ENCODE data around the gene NEK11. TPM values are rescaled to one million over a fixed set of nuclear protein-coding genes. Genes with fewer than 3 reads are reported as not detected.

Gene NEK11
- total and polyA plus RNA-seq, 2 experiments from 2014 or later: 1.7 to 2.0 TPM

- Histone ChIP-seq H3K27ac (no peak overlapping the region), H3K27me3 (no peaks in the 10 kb centered on the region), H3K9me3 (ENCODE audit: low read depth) (no peaks in the 10 kb centered on the region), H3K36me3 (no peaks in the 10 kb centered on the region), H3K4me1 (ENCODE audit: low read depth) (no peaks in the 10 kb centered on the region), H3K4me3 (no peak overlapping the region)
- DNase-seq (ENCODE audit: low read depth in 1 of 2, low spot score in 1 of 2): no peak
- TF ChIP-seq CTCF (IDR thresholded peaks at IDR 0.05; ENCODE audit: low read depth, low read length): no peak
These were observed 152.2 kb downstream of the NEK11 start for GRCh38 chr3:131178710-131179375.

GRCh38 chr3:131192701-131193100, 166.0 kb downstream of the NEK11 start:
- Histone ChIP-seq H3K27me3 (no peaks in the 10 kb centered on the region), H3K4me3 (no peak overlapping the region), H3K36me3 (no peaks in the 10 kb centered on the region), H3K4me1 (ENCODE audit: low read depth) (no peaks in the 10 kb centered on the region), H3K27ac (no peak overlapping the region), H3K9me3 (ENCODE audit: low read depth) (no peaks in the 10 kb centered on the region)
- TF ChIP-seq CTCF (IDR thresholded peaks at IDR 0.05; ENCODE audit: low read depth, low read length): no peak
- DNase-seq (ENCODE audit: low read depth in 1 of 2, low spot score in 1 of 2): peak in 1 of 2 donors; percentile 12

- DNase-seq (ENCODE audit: low read depth in 1 of 2, low spot score in 1 of 2): no peak
- no peak overlapping the region for H3K27ac ChIP-seq
- no peak overlapping the region for H3K4me3 ChIP-seq
- no peaks in the 10 kb centered on the region for H3K36me3 ChIP-seq
- no peaks in the 10 kb centered on the region for H3K27me3 ChIP-seq
- no peak for TF ChIP-seq CTCF (IDR thresholded peaks at IDR 0.05; ENCODE audit: low read depth, low read length)
- no peaks in the 10 kb centered on the region for H3K9me3 ChIP-seq (ENCODE audit: low read depth)
- H3K4me1 ChIP-seq (ENCODE audit: low read depth): no peaks in the 10 kb centered on the region
These were observed 167.1 kb downstream of the NEK11 start for GRCh38 chr3:131193641-131194238.

- Histone ChIP-seq H3K27me3 (no peaks in the 10 kb centered on the region), H3K36me3 (no peaks in the 10 kb centered on the region), H3K27ac (no peak overlapping the region), H3K4me1 (ENCODE audit: low read depth) (no peaks in the 10 kb centered on the region), H3K4me3 (no peak overlapping the region), H3K9me3 (ENCODE audit: low read depth) (no peaks in the 10 kb centered on the region)
- TF ChIP-seq CTCF (IDR thresholded peaks at IDR 0.05; ENCODE audit: low read depth, low read length): no peak
- no peak for DNase-seq (ENCODE audit: low read depth in 1 of 2, low spot score in 1 of 2)
These were observed 168.1 kb downstream of the NEK11 start for GRCh38 chr3:131194816-131195215.

GRCh38 chr3:131200636-131201199, 174.0 kb downstream of the NEK11 start:
- TF ChIP-seq CTCF (IDR thresholded peaks at IDR 0.05; ENCODE audit: low read depth, low read length): no peak
- no peak for DNase-seq (ENCODE audit: low read depth in 1 of 2, low spot score in 1 of 2)
- no peaks in the 10 kb centered on the region for H3K4me1 ChIP-seq (ENCODE audit: low read depth)

More at GRCh38 chr3:131200636-131201199, 174.0 kb downstream of the NEK11 start:
- Histone ChIP-seq H3K27me3 (no peaks in the 10 kb centered on the region), H3K36me3 (no peaks in the 10 kb centered on the region), H3K27ac (no peak overlapping the region), H3K4me3 (no peak overlapping the region), H3K9me3 (ENCODE audit: low read depth) (no peaks in the 10 kb centered on the region)
